ENCODE data around the gene MRPL33. TPM values are rescaled to one million over a fixed set of nuclear protein-coding genes. Genes with fewer than 3 reads are reported as not detected.

MRPL33 gene
- total RNA-seq, result 10 to 100 TPM; 47.9 to 57.8 TPM

DNA sequence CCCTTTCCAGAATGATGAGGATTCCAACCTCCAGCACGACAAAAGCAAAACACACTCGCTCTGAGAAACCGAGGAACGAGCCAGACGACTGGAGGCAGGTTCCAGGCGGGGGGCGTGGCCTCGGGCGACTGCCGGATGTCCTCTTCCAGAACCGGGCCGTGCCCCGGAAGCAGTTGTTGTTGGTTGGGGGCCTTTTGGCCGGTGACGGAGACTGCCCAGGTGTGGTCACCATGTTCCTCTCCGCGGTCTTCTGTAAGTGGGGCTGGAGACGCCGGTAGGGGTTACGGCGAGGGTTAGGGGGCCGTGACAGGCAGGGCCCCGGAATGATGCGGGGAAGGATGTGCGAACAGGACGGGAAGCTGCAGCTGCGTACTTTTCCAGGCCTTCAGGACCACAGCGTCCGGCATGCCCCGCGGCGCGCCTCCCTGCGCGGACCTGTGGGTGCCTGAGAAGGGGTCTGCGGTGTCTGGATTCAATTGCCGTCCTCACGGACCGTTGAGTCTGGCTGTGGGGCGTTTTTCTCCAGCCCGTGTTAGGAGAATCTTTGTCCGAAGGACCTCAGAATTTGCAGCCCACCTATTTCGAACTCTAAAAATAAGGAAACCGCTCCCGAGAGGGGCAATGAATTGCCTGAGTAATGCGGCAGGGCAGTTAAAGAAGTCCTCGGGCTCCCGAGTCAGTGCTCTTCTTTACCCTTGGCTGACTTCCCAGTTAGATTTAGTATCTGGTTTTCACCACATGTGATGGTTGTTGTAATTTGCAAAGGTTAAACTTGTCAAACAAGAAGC, at the start of gene MRPL33:
MRPL33 (plus strand) TSS at position 172 of the 788 bp plus-strand sequence; CDS start at position 231, 59 bp downstream.
- ATAC-seq (peak; percentile 96), DNase-seq (peak; percentile 93)
- H3K27ac Mint-ChIP-seq, result peak within 1 kb of the TSS; percentile 98
- peaks cover 31% of the 10 kb centered on the region for H3K36me3 Mint-ChIP-seq (ENCODE audit: low read depth)
- H3K4me3 Mint-ChIP-seq, result peak within 1 kb of the TSS; percentile 99
- CTCF ChIA-PET, result interaction anchor here (0.6 to 1.7 kb wide), 5 partner anchors 33 to 297 kb away, joined by 3 to 6 read pairs (median 3); no protein-coding TSS in a partner anchor
- H3K9me3 Mint-ChIP-seq (ENCODE audit: insufficient read depth), result no peaks in the 10 kb centered on the region
- H3K4me1 Mint-ChIP-seq (ENCODE audit: low read depth), result peaks cover 28% of the 10 kb centered on the region
- peaks cover 6% of the 10 kb centered on the region for H3K27me3 Mint-ChIP-seq (ENCODE audit: low read depth)
- POLR2A ChIA-PET, result interaction anchor here (1.0 kb wide), 1 partner anchor 108 kb away, joined by 5 read pairs; the partner anchor contains the start of genes SLC4A1AP and SUPT7L

DNA sequence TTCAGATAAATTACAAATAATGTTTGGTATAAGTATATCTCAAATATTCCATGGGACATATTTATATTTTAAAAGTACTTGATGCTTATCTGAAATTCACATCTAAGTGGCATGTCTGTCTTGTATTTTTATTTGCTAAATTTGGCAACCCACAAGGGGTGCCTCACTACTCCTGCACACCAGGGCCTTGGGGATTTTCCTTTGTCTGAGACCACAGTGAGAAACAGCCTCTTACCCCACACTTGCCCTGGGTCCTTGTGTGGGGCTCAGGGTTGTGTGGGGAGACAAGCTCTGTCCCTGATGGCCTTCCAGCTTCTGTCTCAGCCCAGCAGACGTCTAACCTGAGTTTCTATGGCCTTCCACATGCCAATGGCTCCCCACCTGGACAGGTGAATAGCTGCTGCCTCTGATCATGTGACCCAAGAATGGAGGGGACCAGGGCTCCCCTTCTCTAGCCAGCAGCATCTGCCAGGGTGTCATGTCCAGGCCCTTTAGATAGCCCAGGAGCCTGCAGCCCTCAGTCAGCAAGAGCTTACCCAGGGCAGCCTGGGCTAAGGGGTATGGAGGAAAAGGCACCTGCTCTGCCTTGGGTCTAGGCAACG, 49.5 kb upstream of the MRPL33 start:
- ATAC-seq (peak; percentile 20), DNase-seq (no peak)
- CTCF ChIA-PET, result interaction anchor here (0.6 to 5.8 kb wide), 6 partner anchors 9 to 531 kb away, joined by 3 to 35 read pairs (median 8); no protein-coding TSS in a partner anchor
- Mint-ChIP-seq H3K36me3 (ENCODE audit: low read depth) (no peaks in the 10 kb centered on the region), H3K4me3 (no peak overlapping the region), H3K27me3 (ENCODE audit: low read depth) (peaks cover 12% of the 10 kb centered on the region), H3K4me1 (ENCODE audit: low read depth) (peaks cover 31% of the 10 kb centered on the region), H3K9me3 (ENCODE audit: insufficient read depth) (no peaks in the 10 kb centered on the region), H3K27ac (no peak overlapping the region)
- POLR2A ChIA-PET, result no interaction called here

- peak; percentile 43 for ATAC-seq
- Mint-ChIP-seq H3K4me3 (no peak overlapping the region), H3K9me3 (ENCODE audit: insufficient read depth) (no peaks in the 10 kb centered on the region), H3K4me1 (ENCODE audit: low read depth) (peaks cover 37% of the 10 kb centered on the region), H3K36me3 (ENCODE audit: low read depth) (no peaks in the 10 kb centered on the region), H3K27me3 (ENCODE audit: low read depth) (peaks cover 4% of the 10 kb centered on the region), H3K27ac (no peak overlapping the region)
- ChIA-PET POLR2A (no interaction called here), CTCF (interaction anchor here (0.7 to 5.8 kb wide), 18 partner anchors 9 to 679 kb away, joined by 3 to 35 read pairs (median 4); no protein-coding TSS in a partner anchor)
- DNase-seq, result peak; percentile 51
These were observed 48.0 kb upstream of the MRPL33 start for GRCh38 chr2:27723372-27724144.

- DNase-seq, result no peak
- CTCF ChIA-PET, result interaction anchor here (0.9 to 5.8 kb wide), 6 partner anchors 12 to 190 kb away, joined by 3 to 35 read pairs (median 9); no protein-coding TSS in a partner anchor
These were observed 47.3 kb upstream of the MRPL33 start for GRCh38 chr2:27724191-27724590.

GRCh38 chr2:27724905-27725701, 46.4 kb upstream of the MRPL33 start:
- H3K9me3 Mint-ChIP-seq (ENCODE audit: insufficient read depth), result no peaks in the 10 kb centered on the region
- ATAC-seq (no peak), DNase-seq (no peak)
- no peak overlapping the region for H3K27ac Mint-ChIP-seq
- no peaks in the 10 kb centered on the region for H3K36me3 Mint-ChIP-seq (ENCODE audit: low read depth)
- ChIA-PET POLR2A (no interaction called here), CTCF (interaction anchor here (5.8 kb wide), 1 partner anchor 19 kb away, joined by 35 read pairs; no protein-coding TSS in a partner anchor)
- peaks cover 35% of the 10 kb centered on the region for H3K4me1 Mint-ChIP-seq (ENCODE audit: low read depth)
- H3K4me3 Mint-ChIP-seq, result no peak overlapping the region
- H3K27me3 Mint-ChIP-seq (ENCODE audit: low read depth), result no peaks in the 10 kb centered on the region

More at GRCh38 chr2:27724191-27724590, 47.3 kb upstream of the MRPL33 start:
- Mint-ChIP-seq H3K36me3 (ENCODE audit: low read depth) (no peaks in the 10 kb centered on the region), H3K27ac (no peak overlapping the region), H3K9me3 (ENCODE audit: insufficient read depth) (no peaks in the 10 kb centered on the region), H3K4me1 (ENCODE audit: low read depth) (peaks cover 41% of the 10 kb centered on the region), H3K4me3 (no peak overlapping the region), H3K27me3 (ENCODE audit: low read depth) (peaks cover 4% of the 10 kb centered on the region)
- POLR2A ChIA-PET, result no interaction called here
- no peak for ATAC-seq

DNA sequence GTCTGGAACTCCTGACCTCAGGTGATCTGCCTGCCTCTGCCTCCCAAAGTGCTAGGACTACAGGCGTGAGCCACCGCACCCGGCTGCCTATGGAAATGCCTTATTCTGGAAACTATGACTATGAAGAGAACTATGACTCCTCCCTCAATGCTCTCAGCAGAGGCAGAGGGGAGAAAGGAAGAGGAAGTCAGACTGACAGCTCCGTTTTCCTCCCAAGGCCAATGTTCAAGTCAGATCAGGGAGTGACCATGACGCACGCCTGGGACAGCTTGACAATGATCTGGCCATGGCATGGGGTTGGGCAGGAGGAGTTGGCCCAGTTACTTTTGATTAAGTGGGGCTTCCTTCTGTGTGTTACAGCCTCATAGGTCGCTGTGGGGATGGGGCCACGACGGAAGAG, 44.3 kb upstream of the MRPL33 start:
- CTCF ChIA-PET, result no interaction called here
- Mint-ChIP-seq H3K4me3 (no peak overlapping the region), H3K27ac (no peak overlapping the region), H3K9me3 (ENCODE audit: insufficient read depth) (no peaks in the 10 kb centered on the region), H3K27me3 (ENCODE audit: low read depth) (no peaks in the 10 kb centered on the region), H3K4me1 (ENCODE audit: low read depth) (peaks cover 17% of the 10 kb centered on the region), H3K36me3 (ENCODE audit: low read depth) (no peaks in the 10 kb centered on the region)
- POLR2A ChIA-PET, result interaction anchor here (0.6 kb wide), 1 partner anchor 49 kb away, joined by 3 read pairs; no protein-coding TSS in a partner anchor
- ATAC-seq (no peak), DNase-seq (no peak)

- Mint-ChIP-seq H3K4me3 (no peak overlapping the region), H3K36me3 (ENCODE audit: low read depth) (no peaks in the 10 kb centered on the region), H3K4me1 (ENCODE audit: low read depth) (peaks cover 12% of the 10 kb centered on the region), H3K27me3 (ENCODE audit: low read depth) (no peaks in the 10 kb centered on the region), H3K27ac (no peak overlapping the region), H3K9me3 (ENCODE audit: insufficient read depth) (no peaks in the 10 kb centered on the region)
- DNase-seq (no peak), ATAC-seq (no peak)
- ChIA-PET POLR2A (no interaction called here), CTCF (no interaction called here)
These were observed 43.2 kb upstream of the MRPL33 start for GRCh38 chr2:27728081-27728858.

GRCh38 chr2:27729198-27729597, 42.3 kb upstream of the MRPL33 start:
- DNase-seq (no peak), ATAC-seq (no peak)
- Mint-ChIP-seq H3K4me1 (ENCODE audit: low read depth) (peaks cover 12% of the 10 kb centered on the region), H3K27ac (no peak overlapping the region), H3K36me3 (ENCODE audit: low read depth) (no peaks in the 10 kb centered on the region), H3K9me3 (ENCODE audit: insufficient read depth) (no peaks in the 10 kb centered on the region), H3K27me3 (ENCODE audit: low read depth) (no peaks in the 10 kb centered on the region), H3K4me3 (no peak overlapping the region)
- ChIA-PET POLR2A (no interaction called here), CTCF (no interaction called here)

DNA sequence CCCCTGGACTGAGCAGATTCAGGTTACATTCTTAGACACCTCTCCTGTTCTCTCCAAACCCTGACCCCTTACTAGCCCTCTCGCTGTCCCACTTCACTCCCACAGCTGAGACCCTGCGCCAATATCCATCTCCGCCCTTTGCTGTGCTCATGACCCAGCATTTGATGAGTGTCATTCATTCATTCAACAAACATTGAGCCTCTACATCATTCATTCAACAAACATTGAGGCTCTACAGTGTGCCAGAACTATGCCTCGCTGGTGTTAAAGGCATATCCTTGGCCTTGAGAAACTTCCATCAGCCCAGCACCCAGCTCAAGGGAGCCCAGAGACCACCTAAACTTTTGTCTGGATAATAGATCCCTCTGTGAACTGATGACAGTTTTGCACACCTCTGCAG, 41.9 kb upstream of the MRPL33 start:
- no peak overlapping the region for H3K4me3 Mint-ChIP-seq
- POLR2A ChIA-PET, result interaction anchor here (0.6 to 0.8 kb wide), 2 partner anchors 24 to 1067 kb away, joined by 3 read pairs; no protein-coding TSS in a partner anchor
- no peaks in the 10 kb centered on the region for H3K27me3 Mint-ChIP-seq (ENCODE audit: low read depth)
- no peaks in the 10 kb centered on the region for H3K36me3 Mint-ChIP-seq (ENCODE audit: low read depth)
- CTCF ChIA-PET, result interaction anchor here (0.9 kb wide), 1 partner anchor 25 kb away, joined by 3 read pairs; no protein-coding TSS in a partner anchor
- ATAC-seq, result no peak
- H3K27ac Mint-ChIP-seq, result no peak overlapping the region
- no peaks in the 10 kb centered on the region for H3K9me3 Mint-ChIP-seq (ENCODE audit: insufficient read depth)
- no peak for DNase-seq
- H3K4me1 Mint-ChIP-seq (ENCODE audit: low read depth), result peaks cover 12% of the 10 kb centered on the region

DNA sequence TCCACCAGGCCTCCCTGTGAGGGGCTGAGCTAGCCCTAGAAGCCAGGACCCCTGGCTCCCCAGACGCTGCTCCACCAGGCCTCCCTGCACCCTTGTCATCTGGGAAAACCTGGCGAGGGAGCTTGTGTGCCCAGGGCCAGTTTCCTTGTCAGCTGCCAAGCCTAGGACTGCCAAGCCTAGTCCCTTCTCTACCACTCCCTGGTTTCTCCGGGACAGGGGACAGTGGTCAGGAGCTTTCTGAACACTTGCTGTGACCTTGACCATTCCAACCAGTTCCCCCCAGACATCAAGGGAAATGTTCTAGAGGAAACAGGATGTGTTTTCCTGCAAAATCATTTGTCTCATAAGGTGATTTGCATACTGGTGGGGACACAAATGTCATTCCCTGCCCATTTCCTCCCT, 41.3 kb upstream of the MRPL33 start:
- Mint-ChIP-seq H3K27me3 (ENCODE audit: low read depth) (no peaks in the 10 kb centered on the region), H3K4me3 (no peak overlapping the region), H3K27ac (no peak overlapping the region), H3K4me1 (ENCODE audit: low read depth) (peaks cover 16% of the 10 kb centered on the region), H3K36me3 (ENCODE audit: low read depth) (no peaks in the 10 kb centered on the region), H3K9me3 (ENCODE audit: insufficient read depth) (no peaks in the 10 kb centered on the region)
- no peak for DNase-seq
- CTCF ChIA-PET, result interaction anchor here (0.9 kb wide), 1 partner anchor 26 kb away, joined by 3 read pairs; no protein-coding TSS in a partner anchor
- ATAC-seq, result no peak
- POLR2A ChIA-PET, result interaction anchor here (0.6 to 0.8 kb wide), 2 partner anchors 23 to 1066 kb away, joined by 3 read pairs; no protein-coding TSS in a partner anchor

All from activated CD8-positive, alpha-beta T cell treated with anti-CD3 and anti-CD28 coated beads, Interleukin-2, amount 10 ng/mL, durations not matched to agents 7 days and 5 days (primary cell).